ENCODE measurements around the gene AKAP10.

- TF ChIP-seq CTCF (IDR thresholded peaks at IDR 0.05 in 2 of 3, conservative IDR thresholded peaks at IDR 0.05 in 1 of 3; ENCODE audit: control insufficient read depth in 2 of 3, extremely low read depth in 1 of 3, insufficient read depth in 1 of 3, low read depth in 3 of 3, low read length in 3 of 3) (no peak), MXI1 (IDR thresholded peaks at IDR 0.05; ENCODE audit: low read depth, low read length) (no peak), MAX (IDR thresholded peaks at IDR 0.05; ENCODE audit: low read depth, low read length) (no peak), PKNOX1 (IDR thresholded peaks at IDR 0.05) (no peak), CREB1 (IDR thresholded peaks at IDR 0.05; ENCODE audit: low read depth) (no peak), POLR2A (IDR thresholded peaks at IDR 0.05; ENCODE audit: low read depth, low read length) (no peak), GABPA (IDR thresholded peaks at IDR 0.05; ENCODE audit: low read depth) (no peak), HDAC6 (IDR thresholded peaks at IDR 0.05; ENCODE audit: unreplicated experiment) (no peak), NFXL1 (IDR thresholded peaks at IDR 0.05; ENCODE audit: borderline replicate concordance) (no peak)
Measured at GRCh38 chr17:20026960-20027359, 49.3 kb upstream of the AKAP10 start.
